ENCODE measurements around the gene TARDBP.

Gene TARDBP

DNA sequence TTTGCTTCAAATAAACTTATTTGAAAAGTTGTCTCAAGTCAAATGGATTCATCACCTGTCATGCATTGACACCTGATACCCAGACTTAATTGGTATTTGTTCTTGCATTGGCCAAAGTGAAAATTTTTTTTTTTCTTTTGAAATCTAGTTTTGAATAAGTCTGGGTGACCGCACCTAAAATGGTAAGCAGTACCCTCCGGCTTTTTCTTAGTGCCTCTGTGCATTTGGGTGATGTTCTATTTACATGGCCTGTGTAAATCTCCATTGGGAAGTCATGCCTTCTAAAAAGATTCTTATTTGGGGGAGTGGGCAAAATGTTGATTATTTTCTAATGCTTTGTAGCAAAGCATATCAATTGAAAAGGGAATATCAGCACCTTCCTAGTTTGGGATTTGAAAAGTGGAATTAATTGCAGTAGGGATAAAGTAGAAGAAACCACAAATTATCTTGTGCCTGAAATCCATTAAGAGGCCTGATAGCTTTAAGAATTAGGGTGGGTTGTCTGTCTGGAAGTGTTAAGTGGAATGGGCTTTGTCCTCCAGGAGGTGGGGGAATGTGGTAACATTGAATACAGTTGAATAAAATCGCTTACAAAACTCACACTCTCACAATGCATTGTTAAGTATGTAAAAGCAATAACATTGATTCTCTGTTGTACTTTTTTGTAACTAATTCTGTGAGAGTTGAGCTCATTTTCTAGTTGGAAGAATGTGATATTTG lies 11.9 kb downstream of the TARDBP start:
- TF ChIP-seq CTCF (IDR thresholded peaks at IDR 0.05; ENCODE audit: extremely low read depth, insufficient read depth, missing control alignments): no peak
- in situ Hi-C loops (cut with MboI; ENCODE audit: low pct_unique_long_range_greater_than_20kb, low sequenced_read_pairs, unreplicated experiment): no loop called here
- DNase-seq (ENCODE audit: low spot score): no peak

GRCh38 chr1:11024874-11025203 lies 12.4 kb downstream of the TARDBP start:
- in situ Hi-C loops (cut with MboI; ENCODE audit: low pct_unique_long_range_greater_than_20kb, low sequenced_read_pairs, unreplicated experiment): loop anchor here (25.0 kb wide), 1 partner anchor 612 kb away; no protein-coding TSS in a partner anchor
- TF ChIP-seq CTCF (IDR thresholded peaks at IDR 0.05; ENCODE audit: extremely low read depth, insufficient read depth, missing control alignments): no peak
- no peak for DNase-seq (ENCODE audit: low spot score)

DNA sequence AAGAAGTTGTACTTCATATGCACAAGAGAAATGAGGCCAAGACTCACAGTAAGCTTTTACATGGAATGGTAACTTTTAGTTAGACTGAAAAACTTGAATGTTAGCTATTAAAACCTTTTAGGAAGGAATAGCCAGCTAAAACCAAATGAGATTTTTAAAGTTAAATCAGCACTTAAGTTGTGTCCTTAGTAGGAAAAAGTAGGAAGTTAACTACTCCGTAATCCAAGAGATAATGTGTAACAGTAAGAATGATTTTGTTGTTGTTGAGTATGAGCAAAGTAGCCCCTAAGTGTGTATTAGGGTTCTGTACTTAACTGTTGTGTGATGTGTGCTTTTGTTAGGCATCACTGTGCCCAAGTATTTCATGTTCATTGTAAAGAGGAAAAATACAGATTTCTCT lies 13.2 kb downstream of the TARDBP start:
- DNase-seq (ENCODE audit: low spot score): no peak
- in situ Hi-C loops (cut with MboI; ENCODE audit: low pct_unique_long_range_greater_than_20kb, low sequenced_read_pairs, unreplicated experiment): loop anchor here (25.0 kb wide), 1 partner anchor 612 kb away; no protein-coding TSS in a partner anchor
- no peak for TF ChIP-seq CTCF (IDR thresholded peaks at IDR 0.05; ENCODE audit: extremely low read depth, insufficient read depth, missing control alignments)

DNA sequence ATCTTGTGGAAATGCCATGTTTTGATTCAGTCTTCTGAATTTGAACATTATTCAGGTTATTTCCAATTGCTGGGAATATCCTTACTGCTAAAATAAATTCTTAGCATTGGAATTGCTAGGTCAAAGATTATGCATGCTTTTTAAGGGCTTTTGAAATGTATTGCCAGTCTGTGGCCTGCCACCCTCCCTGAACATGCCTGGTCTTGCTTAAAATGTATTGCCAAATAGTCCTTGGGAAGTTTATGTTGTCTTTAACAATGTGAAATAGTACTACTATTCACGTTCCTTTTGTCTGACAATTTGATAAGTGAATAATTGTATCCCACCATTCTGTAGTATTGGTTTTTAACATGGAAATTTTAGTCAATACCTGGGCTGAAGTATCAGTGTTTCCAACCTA lies 13.6 kb downstream of the TARDBP start:
- in situ Hi-C loops (cut with MboI; ENCODE audit: low pct_unique_long_range_greater_than_20kb, low sequenced_read_pairs, unreplicated experiment): loop anchor here (25.0 kb wide), 1 partner anchor 611 kb away; no protein-coding TSS in a partner anchor
- no peak for TF ChIP-seq CTCF (IDR thresholded peaks at IDR 0.05; ENCODE audit: extremely low read depth, insufficient read depth, missing control alignments)
- no peak for DNase-seq (ENCODE audit: low spot score)

GRCh38 chr1:11026903-11027302 lies 14.4 kb downstream of the TARDBP start:
- no peak for DNase-seq (ENCODE audit: low spot score)
- TF ChIP-seq CTCF (IDR thresholded peaks at IDR 0.05; ENCODE audit: extremely low read depth, insufficient read depth, missing control alignments): no peak
- in situ Hi-C loops (cut with MboI; ENCODE audit: low pct_unique_long_range_greater_than_20kb, low sequenced_read_pairs, unreplicated experiment): loop anchor here (25.0 kb wide), 1 partner anchor 610 kb away; no protein-coding TSS in a partner anchor

DNA sequence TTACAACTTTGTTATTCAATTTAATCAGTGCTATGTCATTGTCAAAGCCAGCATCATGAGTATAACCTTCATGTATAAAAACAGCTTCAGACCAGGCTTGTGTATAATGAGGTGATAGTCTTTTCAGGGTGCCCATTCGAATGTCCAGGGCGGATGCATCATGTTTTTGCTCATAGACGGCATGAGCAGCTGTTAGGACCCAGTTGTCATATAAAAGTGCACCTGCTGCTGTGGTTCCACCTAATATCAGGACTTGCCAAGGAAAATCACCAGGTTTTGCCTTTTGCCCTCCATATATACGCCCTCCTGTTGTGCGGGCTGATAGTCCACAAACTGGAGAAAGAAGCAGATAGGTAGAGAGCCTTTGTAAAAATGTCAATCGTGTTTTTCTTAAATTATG lies 14.9 kb downstream of the TARDBP start:
- in situ Hi-C loops (cut with MboI; ENCODE audit: low pct_unique_long_range_greater_than_20kb, low sequenced_read_pairs, unreplicated experiment): loop anchor here (25.0 kb wide), 1 partner anchor 610 kb away; no protein-coding TSS in a partner anchor
- DNase-seq (ENCODE audit: low spot score): no peak
- no peak for TF ChIP-seq CTCF (IDR thresholded peaks at IDR 0.05; ENCODE audit: extremely low read depth, insufficient read depth, missing control alignments)

All from GM13977 (cell line).